GF-D8 (cell line): ENCODE measurements around the gene NDUFA11.
A peak's percentile ranks its signal among the peaks of the same experiment; 100 is the strongest.

Experiments used
- DNase-seq: peaks from one replicate; lab custom pipeline; 2025; lab: John Stamatoyannopoulos, UW

The NDUFA11 gene

GRCh38 chr19:5908773-5909442 lies 5.3 kb upstream of the NDUFA11 start:
- no peak for DNase-seq

- DNase-seq, result no peak
These were observed 3.7 kb upstream of the NDUFA11 start for GRCh38 chr19:5907241-5907640.

GRCh38 chr19:5905114-5905778 lies 1.7 kb upstream of the NDUFA11 start:
- DNase-seq, result no peak

GRCh38 chr19:5904352-5905113 lies 943 bp upstream of the NDUFA11 start, which contains the start of gene VMAC:
TSS of gene VMAC (plus strand) at chr19:5904872. CDS start at chr19:5904891, 19 bp downstream.
- peak; percentile 100 for DNase-seq

GRCh38 chr19:5903056-5903623 lies 450 bp downstream of the NDUFA11 start:
- DNase-seq, result no peak

GRCh38 chr19:5900976-5901375 lies 2.6 kb downstream of the NDUFA11 start:
- DNase-seq, result no peak

- no peak for DNase-seq
These were observed 3.7 kb downstream of the NDUFA11 start for GRCh38 chr19:5899728-5900526.

GRCh38 chr19:5897189-5897969 lies 6.2 kb downstream of the NDUFA11 start:
- DNase-seq, result no peak

GRCh38 chr19:5896365-5897076 lies 7.1 kb downstream of the NDUFA11 start:
- no peak for DNase-seq

GRCh38 chr19:5895890-5896289 lies 7.7 kb downstream of the NDUFA11 start:
- DNase-seq, result no peak

- no peak for DNase-seq
These were observed 8.2 kb downstream of the NDUFA11 start for GRCh38 chr19:5895409-5895808.

- no peak for DNase-seq
These were observed 8.8 kb downstream of the NDUFA11 start for GRCh38 chr19:5894704-5895349.

GRCh38 chr19:5893907-5894703 lies 9.5 kb downstream of the NDUFA11 start:
- no peak for DNase-seq

- no peak for DNase-seq
These were observed 10.2 kb downstream of the NDUFA11 start for GRCh38 chr19:5893296-5893903.

GRCh38 chr19:5892772-5893275 lies 10.8 kb downstream of the NDUFA11 start:
- no peak for DNase-seq

- DNase-seq, result no peak
These were observed 11.4 kb downstream of the NDUFA11 start for GRCh38 chr19:5891938-5892771.

- DNase-seq, result no peak
These were observed 12.0 kb downstream of the NDUFA11 start for GRCh38 chr19:5891572-5891937.
